Ishikawa (cell line): Measurements from ENCODE around the gene TEAD1.

Experiments used
- CEBPB ChIP-seq: IDR thresholded peaks from 2 replicates; pipeline ENCODE4 v1.6.1; 2012
- CREB1 ChIP-seq: IDR thresholded peaks from 2 replicates; pipeline ENCODE4 v1.6.1; 2012; ENCODE audit warnings: low read depth
- EGR1 ChIP-seq: IDR thresholded peaks from 2 replicates; pipeline ENCODE4 v1.6.1; 2012
- EP300 ChIP-seq: IDR thresholded peaks from 2 replicates; pipeline ENCODE4 v1.6.1; 2012; ENCODE audit warnings: borderline replicate concordance
- FOXM1 ChIP-seq: IDR thresholded peaks from 2 replicates; pipeline ENCODE4 v1.6.1; 2012; ENCODE audit warnings: low read depth, borderline replicate concordance
- RAD21 ChIP-seq: IDR thresholded peaks from 2 replicates; pipeline ENCODE4 v1.6.1; 2012; ENCODE audit warnings: low read depth
- TAF1 ChIP-seq: IDR thresholded peaks from 2 replicates; pipeline ENCODE4 v1.6.1; 2012; ENCODE audit warnings: low read depth, mild to moderate bottlenecking
- TCF12 ChIP-seq: IDR thresholded peaks from 2 replicates; pipeline ENCODE4 v1.6.1; 2012; ENCODE audit warnings: low read depth
- TEAD4 ChIP-seq: IDR thresholded peaks from 2 replicates; pipeline ENCODE4 v1.6.1; 2012
- YY1 ChIP-seq: IDR thresholded peaks from 2 replicates; pipeline ENCODE4 v1.6.1; 2012; ENCODE audit warnings: low read depth
- ZBTB7A ChIP-seq: IDR thresholded peaks from 2 replicates; pipeline ENCODE4 v1.6.1; 2012; ENCODE audit warnings: low read depth
- TF ChIP-seq, protein P1 (sequence below): IDR thresholded peaks from 2 replicates; pipeline ENCODE4 v1.6.1; 2012; ENCODE audit warnings: low read depth, mild to moderate bottlenecking
- TF ChIP-seq, protein P2 (sequence below): IDR thresholded peaks from 2 replicates; pipeline ENCODE4 v1.6.1; 2012
- TF ChIP-seq, protein P3 (sequence below): IDR thresholded peaks from 2 replicates; pipeline ENCODE4 v1.6.1; 2012

DNA sequence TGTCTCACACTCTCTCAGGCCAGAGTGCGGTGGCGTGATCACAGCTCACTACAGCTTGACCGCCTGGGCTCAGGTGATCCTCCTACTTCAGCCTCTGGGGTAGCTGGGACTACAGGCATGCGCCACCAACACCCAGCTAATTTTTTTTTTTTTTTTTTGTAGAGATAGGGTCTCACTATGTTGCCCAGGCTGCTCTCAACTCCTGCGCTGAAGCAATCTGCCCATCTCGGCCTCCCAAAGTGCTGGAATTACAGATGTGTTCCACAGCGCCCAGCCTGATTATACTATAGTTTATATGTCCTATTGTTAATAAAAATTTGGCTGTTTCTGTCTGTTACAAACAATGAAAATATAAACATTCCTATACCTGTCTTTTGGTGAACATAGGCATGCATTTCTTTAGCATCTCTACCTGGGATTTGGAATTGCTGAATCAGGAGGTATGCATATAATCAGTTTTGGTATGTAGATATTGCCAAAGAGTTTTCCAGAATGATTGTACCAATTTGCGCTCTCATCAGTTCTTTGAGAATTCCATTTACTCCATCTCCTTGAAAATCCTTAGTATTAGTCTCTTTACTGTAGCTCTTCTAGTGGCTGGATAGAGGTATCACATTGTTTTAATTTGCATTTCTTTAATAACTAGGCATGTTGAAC lies 78.8 kb downstream of the TEAD1 start:
- TF ChIP-seq EP300 (no peak), RAD21 (no peak), TAF1 (no peak), ZBTB7A (no peak), CEBPB (no peak), TCF12 (no peak), YY1 (no peak), EGR1 (no peak), CREB1 (no peak), FOXM1 (no peak), TEAD4 (no peak)
- TF ChIP-seq, protein P1, sequence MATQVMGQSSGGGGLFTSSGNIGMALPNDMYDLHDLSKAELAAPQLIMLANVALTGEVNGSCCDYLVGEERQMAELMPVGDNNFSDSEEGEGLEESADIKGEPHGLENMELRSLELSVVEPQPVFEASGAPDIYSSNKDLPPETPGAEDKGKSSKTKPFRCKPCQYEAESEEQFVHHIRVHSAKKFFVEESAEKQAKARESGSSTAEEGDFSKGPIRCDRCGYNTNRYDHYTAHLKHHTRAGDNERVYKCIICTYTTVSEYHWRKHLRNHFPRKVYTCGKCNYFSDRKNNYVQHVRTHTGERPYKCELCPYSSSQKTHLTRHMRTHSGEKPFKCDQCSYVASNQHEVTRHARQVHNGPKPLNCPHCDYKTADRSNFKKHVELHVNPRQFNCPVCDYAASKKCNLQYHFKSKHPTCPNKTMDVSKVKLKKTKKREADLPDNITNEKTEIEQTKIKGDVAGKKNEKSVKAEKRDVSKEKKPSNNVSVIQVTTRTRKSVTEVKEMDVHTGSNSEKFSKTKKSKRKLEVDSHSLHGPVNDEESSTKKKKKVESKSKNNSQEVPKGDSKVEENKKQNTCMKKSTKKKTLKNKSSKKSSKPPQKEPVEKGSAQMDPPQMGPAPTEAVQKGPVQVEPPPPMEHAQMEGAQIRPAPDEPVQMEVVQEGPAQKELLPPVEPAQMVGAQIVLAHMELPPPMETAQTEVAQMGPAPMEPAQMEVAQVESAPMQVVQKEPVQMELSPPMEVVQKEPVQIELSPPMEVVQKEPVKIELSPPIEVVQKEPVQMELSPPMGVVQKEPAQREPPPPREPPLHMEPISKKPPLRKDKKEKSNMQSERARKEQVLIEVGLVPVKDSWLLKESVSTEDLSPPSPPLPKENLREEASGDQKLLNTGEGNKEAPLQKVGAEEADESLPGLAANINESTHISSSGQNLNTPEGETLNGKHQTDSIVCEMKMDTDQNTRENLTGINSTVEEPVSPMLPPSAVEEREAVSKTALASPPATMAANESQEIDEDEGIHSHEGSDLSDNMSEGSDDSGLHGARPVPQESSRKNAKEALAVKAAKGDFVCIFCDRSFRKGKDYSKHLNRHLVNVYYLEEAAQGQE, result no peak
- TF ChIP-seq, protein P2, sequence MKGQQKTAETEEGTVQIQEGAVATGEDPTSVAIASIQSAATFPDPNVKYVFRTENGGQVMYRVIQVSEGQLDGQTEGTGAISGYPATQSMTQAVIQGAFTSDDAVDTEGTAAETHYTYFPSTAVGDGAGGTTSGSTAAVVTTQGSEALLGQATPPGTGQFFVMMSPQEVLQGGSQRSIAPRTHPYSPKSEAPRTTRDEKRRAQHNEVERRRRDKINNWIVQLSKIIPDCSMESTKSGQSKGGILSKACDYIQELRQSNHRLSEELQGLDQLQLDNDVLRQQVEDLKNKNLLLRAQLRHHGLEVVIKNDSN, result no peak
- TF ChIP-seq, protein P3, sequence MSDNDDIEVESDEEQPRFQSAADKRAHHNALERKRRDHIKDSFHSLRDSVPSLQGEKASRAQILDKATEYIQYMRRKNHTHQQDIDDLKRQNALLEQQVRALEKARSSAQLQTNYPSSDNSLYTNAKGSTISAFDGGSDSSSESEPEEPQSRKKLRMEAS, result no peak
